Measurements from ENCODE around the gene AHDC1.
A peak's percentile ranks its signal among the peaks of the same experiment; 100 is the strongest.

AHDC1 gene

DNA sequence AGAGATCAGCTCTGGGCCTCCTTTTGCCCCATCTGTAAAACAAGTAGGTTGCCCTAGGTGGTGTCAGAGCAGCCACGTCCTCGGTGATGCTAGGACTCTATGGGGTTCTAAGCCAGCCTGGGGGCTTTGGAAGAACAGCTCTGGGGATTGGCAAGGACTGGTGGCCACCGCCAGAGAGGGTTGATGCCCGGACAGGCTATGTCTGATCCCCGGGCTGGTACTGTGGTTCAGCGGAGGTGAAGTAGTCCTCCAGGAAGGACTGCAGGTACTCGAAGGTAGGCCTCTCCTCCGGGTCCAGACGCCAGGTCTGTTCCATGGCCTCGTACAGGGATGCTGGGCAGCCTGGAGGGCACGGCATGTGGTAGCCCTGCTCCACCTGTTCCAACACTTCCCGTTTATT, 8.8 kb upstream of the AHDC1 start:
- no peak for DNase-seq

DNA sequence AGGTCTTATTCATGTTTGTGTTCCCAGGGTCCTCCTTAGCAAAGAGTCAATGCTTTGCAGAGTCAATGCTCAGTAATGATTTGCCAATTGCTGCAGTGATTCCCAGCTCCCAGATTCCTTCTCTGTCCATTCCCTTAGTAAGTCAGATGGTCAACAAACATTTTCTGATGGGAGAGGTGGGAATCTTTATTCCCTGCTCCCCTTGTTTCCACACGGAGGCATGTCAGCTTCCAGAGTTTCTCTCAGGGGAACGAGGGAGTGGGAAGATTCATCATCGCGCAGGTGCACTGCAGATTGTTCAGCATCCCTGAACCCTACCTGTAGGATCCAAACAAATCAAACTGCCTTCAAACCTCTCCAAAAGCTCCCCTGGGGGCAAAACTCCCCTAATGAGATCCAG, 7.5 kb upstream of the AHDC1 start:
- no peak for DNase-seq

GRCh38 chr1:27609618-27610240, 5.8 kb upstream of the AHDC1 start:
- DNase-seq = no peak

- no peak for DNase-seq
Measured at GRCh38 chr1:27609210-27609555, 5.2 kb upstream of the AHDC1 start.

- no peak for DNase-seq
Measured at GRCh38 chr1:27607239-27607804, 3.4 kb upstream of the AHDC1 start.

GRCh38 chr1:27606708-27607238, 2.8 kb upstream of the AHDC1 start:
- no peak for DNase-seq

DNA sequence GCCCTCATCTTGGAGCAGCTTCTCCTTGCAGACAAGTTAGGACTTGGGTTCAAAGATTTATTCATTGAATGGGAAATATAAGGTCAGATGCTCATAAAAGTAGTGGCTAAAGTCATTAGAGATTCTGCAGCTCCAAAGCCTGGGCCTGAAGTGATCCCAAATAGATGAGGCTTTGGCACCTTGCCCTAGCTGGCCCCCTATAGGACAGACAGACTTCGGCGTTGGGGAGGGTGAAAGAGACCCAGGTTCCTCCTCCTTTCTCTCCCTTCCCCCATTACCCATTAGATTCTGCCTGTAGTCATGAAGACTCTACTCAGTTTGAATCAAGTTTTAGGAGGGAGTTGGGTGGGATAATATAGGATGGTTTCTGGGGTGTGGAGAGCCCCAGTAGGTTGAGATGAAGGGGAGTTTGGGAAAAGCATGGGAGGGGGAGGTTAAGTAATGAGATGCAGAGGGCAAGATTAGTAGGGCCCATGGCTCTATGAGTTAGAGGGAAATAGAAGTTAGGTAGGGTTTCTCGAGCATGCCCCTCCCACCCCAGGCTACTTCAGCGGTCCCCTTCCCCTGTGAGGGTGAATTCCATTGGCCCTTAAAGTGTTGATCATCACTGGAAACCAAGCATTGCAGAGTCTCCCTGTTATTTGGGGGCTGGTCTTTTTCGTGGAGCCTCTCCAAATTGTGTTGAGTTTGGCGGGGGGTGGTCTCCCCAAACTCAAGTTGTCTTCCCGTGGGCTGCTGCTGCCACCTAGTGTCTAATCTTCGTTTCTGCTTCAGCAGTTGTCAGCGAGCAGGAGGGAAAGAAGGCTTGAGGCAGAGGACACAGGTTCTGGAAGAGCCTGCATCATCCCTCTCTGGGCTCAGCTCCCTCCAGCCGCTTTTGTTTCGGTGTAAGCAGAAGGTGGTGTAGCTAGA, 2.1 kb upstream of the AHDC1 start:
- DNase-seq = peak; percentile 59 to 60

GRCh38 chr1:27605300-27605766, 1.4 kb upstream of the AHDC1 start:
- DNase-seq = no peak

DNA sequence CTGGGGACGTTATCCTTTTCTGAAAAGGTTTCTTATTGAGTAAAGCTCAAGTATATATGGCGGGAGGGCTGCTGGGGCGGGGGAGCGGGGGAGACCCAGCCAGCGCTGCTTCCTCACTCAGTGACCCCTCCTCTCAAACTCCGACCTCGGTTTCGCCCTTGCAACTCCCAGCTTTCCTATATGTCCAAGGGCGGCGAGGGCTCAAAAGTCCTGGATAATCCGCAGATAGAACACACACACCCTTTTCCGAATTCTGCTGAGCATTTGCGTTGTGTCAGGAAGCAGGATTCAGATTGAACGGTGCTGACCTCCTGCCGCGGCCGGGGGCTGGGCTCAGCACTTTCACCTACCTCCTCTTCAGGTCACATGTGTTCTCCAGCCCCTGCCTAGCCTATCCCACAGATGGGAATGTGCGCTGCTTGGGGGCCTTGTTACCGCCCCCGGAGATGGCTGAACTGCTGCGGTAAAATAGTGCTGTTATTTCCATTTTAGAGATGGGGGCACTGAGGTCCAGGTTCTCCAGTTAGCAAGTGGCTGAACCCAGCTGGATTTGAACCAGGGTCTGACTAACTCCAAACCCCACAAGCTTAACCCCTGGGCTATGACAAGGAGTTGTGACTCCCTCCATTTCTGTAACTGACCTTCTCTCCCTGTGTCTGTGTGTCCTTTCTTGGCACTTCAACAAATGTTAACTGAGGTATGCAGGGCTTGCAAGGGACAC, 795 bp upstream of the AHDC1 start:
- no peak for DNase-seq

GRCh38 chr1:27603309-27603680, 649 bp downstream of the AHDC1 start:
- peak in 1 of 2 experiments; percentile 18 for DNase-seq

DNA sequence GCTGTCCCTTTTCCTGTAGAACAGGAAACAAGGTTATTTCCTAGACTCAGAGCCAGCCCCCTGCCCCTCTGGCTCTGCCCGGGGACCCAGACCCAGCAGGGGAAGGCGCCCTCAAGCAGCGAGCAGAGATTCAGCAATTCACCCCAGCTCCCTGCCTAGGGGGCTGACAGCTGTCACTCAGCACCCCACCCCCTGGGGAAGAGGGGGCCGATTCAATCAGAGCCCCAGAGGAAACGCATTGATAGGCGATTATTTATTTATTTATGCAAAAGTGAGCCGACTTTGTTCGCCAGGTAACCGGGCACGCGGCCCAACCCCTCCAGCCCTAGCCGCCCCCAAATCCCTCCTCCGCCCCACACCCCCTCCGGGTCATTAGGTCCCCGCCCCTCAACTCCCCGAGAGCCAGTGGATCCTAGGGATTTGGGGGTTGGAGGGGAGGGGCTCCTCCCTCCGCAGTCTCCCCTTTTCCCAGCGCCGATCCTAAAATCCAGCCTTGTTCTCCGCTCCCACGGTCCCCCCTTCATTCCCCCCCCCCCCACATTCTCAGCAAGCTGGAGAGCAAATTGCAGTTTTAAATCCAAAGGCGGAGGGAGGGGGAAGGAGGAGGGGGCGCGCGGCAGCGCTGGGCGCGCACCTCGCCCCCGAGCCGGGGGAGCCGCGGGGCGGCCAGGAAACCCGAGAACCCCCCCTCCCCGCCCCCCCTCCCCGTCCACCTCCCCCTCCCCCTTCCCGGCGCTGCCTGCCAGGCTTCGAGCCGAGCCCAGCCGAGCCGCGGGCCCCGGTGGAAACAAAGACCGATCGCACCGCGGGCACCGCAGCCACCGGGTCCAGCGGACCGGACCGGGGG, 1.3 kb downstream of the AHDC1 start:
- no peak for DNase-seq

- DNase-seq = no peak
Measured at GRCh38 chr1:27601771-27602461, 2.0 kb downstream of the AHDC1 start.

- DNase-seq = no peak
Measured at GRCh38 chr1:27601321-27601770, 2.6 kb downstream of the AHDC1 start.

DNA sequence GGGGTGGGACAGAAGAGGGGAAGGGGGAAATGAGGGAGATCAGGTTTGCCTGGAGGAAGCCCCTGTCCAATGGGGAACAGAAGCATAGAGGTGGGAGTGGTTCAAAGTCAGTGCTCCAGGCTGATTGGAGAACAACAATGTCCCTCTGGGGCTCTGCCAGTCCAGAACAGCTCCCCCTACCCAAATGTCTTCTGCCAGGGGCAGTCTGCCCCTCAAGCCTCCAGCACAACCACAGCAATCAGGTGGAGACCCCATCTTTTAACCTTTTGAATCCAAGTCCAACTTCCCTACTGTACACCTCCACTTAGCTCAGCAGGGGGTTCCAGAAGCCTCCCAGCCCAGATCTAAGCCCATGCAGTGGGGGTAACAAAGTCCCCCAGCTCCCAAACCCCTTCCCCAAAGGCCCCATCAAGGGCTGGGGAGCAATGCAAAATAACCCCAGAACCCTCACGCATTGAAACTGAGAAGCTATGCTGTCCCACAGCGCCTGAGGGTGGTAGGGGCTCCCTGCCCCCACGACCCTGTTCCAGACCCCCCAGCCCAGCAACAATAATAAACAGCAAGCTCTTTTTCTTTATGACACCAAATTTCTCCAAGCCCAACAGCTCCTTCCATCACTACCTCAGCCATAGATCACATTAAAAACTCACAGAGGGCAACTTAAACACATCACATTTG, 3.3 kb downstream of the AHDC1 start:
- no peak for DNase-seq

DNA sequence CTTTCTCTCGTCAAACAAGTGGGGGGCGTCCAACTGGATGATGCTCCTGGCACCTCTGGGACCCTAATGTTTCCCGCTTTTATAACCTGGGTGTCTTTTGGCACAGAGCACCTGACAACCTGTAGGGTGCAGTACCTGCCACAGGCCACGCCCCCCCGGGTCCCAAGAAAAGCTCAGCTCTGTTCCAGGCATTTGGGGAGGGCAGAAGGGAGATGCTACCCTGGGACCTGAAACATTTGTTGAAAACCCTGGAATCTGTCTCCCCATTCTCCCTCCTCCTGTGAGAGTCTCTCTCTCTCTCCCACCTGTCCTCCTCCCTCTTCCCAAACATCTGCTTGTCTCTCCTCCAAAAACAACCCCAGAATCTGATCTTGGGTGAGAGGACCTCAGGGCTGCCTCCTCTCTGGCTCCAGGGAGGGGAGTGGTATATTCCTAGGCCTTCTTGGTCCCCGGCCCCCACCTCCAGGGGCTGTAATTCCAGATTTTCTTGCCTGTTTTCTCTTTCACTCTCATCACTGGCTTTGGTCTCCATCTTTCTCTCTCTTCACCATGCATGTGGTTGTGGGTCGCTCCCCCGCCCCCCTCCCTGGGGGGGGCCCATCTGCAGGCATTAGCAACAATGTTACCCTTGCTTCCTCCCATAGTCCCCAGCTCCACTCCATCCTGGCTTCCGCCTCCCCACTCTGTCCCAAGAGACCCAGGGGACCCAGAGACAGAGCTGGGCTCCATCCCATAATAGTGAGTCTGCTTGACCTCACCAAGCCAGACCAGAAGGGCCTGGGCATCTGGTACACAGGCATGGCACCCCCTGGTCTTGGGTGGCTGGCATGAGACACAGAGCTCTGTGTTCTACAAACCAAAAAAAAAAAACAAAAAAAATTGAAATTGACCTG, 4.1 kb downstream of the AHDC1 start:
- no peak for DNase-seq

DNA sequence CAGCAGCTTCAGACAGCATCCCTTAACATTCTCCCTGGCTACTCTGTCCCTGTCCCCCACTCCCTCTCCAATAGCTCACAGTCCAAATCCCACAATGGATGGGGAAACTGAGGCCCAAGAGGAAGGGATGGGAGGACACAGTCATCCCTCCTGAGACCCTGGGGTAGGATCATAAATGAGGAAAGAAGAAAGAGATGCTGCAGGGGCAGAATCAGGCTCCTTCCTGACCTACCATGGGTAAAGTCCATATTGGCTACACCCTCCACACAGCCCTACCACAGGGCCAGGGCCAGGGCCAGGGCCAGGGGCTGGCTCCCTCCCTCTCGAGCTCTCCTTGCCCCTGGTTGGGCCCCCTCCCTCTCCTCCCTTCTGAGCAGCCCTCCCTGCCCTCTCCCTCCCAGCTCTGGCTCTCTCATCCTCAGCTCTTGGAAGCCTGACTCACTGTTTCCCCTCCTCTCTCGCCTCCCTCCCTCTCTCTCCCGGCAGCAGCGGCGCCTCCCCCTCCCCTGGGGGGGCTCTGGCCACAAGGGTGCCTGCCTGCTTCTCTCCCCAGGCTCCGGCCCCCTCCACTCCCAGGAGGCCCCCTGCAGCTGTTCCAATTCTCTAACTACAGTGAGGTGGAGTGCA, 4.9 kb downstream of the AHDC1 start:
- DNase-seq = peak; percentile 47 to 54

- DNase-seq = no peak
Measured at GRCh38 chr1:27598295-27598687, 5.7 kb downstream of the AHDC1 start.

- no peak for DNase-seq
Measured at GRCh38 chr1:27597516-27598294, 6.2 kb downstream of the AHDC1 start.

Measured in activated CD4-positive, alpha-beta T cell treated with anti-CD3 and anti-CD28 coated beads, Interleukin-2, amount 50 U/mL, for 4 hours (primary cell).